HG03097 (cell line): ENCODE data around the gene ANKRD42.
A peak's percentile ranks its signal among the peaks of the same experiment; 100 is the strongest.
"Not testable (repeated sequence)": the region's sequence is repeated elsewhere in the genome, so short reads cannot be mapped to it uniquely, and the experiment has no call there.

ENCODE experiments used
- ATAC-seq: cut with Tn5 transposase; IDR thresholded peaks from one replicate; pipeline ENCODE4 v1.9.1; 2021; ENCODE audit not compliant: unreplicated experiment, low FRiP score

ANKRD42 gene

DNA sequence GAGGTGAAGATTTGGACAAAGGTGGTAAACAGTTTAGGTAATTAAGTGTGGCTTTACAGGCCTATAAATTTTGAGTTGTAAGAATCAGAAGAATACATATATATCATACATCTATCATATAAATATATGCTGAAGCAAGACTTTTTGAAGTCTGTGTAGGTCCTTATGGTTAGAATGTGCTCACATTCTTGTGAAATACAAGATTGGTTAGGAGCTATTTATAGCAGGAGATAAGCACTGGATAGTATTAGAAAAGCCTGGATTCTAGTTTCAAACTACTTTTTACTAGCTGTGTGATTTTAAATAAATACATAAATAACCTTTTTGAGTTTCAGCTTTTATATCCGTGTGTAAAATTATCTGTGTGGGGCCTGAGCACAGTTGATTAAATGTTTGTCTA, 42.3 kb downstream of the ANKRD42 start:
- ATAC-seq, result no peak

DNA sequence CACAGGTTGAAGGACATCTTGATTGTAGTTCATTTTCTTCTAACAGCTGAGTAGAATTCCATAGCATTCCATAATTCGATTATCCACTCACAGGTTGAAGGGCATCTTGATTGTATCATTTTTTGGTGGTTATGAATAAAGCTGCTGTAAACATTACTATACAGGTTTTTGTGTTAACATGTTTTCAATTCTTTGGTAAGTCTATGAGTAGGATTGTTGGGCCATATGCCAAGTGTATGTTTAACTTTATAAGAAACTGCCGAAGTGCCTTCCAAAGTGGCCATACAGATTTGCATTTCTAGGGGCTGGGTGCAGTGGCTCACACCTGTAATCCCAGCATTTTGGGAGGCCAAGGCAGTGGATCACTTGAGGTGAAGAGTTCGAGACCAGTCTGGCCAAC, 44.6 kb downstream of the ANKRD42 start:
- ATAC-seq, result no peak

DNA sequence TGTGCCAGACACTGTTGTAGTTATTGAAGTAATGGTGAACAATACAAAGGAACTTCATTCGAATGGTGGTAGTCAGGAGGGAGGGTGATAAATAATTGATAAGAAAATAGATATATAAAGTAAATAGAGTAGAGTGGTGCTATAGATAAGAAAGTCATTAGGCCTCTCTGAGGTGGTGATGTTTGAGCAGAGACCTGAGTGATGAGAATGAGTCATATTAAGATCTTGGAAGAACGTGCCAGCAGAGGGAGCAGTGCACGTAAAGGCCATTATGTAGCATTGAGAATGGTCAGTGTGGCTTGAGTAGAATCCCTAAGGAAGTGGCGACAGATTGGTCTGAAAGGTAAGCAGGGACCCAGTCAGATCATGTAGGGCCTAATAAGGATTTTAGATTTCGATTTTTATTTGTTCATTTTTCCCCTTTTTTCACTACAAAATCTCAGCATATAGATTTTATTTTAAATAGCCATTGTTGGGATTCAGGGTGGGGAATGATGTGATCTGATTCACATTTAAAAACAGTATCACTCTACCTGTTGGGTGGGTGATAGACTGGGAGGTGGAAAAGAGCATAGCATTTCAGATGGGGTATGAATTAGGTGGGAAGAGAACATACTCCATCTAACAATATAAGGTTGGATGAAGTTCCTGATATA, 47.9 kb downstream of the ANKRD42 start:
- ATAC-seq, result no peak

GRCh38 chr11:83249445-83249844, 55.9 kb downstream of the ANKRD42 start:
- no peak for ATAC-seq

DNA sequence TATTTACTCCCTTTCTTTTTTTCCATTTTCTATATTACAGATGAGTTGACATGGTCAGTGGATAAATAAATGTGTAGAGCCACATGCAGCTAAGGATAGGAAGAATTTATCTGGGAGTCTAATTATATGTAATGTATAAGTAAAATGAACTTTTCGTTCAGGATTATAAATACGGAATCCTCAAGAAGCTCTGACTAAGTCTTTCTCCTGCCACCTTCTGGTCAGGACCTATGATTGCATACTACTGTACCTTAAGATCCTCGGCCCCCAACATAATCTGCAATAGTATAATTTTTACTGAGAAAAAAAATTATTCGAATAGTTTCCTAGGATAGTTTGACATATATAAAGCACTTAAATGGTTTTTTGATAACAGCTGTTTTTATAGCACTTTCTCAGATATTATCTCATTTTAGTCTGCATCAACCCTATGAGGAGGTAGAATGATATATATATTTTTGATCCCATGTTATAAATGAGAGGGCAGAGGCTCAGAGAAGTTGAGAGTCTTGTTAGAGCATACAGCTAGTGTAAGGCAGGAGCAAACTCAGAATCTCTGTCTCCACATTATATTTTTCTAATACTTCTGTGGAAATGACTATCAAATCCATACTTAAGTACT, 56.6 kb downstream of the ANKRD42 start:
- peak; percentile 69 for ATAC-seq

DNA sequence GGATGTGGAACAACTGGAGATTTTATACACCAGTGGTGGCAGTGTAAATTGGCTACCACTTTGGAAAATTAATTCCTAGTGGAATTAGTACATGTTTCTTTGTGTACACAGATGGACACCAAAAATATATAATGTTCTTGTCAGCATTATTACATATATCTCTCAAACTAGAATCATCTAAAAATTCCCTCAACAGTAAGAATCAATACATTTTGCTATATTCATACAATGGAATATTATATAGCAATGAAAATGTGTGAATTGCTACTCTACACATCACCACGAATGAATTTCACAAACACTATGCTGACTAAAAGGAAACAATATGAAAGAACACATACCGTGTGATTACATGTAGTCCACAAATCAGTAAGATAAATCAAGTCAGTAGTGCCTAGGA, 58.8 kb downstream of the ANKRD42 start:
- ATAC-seq, result no peak

DNA sequence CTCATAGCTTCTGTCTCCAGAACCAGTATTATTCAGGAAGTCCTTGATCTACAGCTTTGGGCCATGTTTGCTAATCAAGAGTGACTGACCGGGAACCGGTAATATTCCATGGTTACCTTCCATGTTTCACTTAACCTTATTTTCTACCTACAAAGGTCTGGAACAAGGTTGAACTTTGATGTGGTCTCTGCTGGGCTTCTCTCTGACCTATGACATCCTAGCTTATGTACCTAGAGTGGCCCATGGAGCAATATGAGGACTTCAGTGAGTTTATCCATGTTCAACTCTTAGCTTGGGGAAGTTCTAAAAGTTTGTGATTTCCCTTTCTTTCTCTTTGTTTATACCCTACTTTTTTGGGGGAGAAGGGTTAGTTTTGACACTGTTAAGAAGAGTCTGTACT, 59.4 kb downstream of the ANKRD42 start:
- no peak for ATAC-seq

- no peak for ATAC-seq
These were observed 61.9 kb downstream of the ANKRD42 start for GRCh38 chr11:83255366-83255765.

DNA sequence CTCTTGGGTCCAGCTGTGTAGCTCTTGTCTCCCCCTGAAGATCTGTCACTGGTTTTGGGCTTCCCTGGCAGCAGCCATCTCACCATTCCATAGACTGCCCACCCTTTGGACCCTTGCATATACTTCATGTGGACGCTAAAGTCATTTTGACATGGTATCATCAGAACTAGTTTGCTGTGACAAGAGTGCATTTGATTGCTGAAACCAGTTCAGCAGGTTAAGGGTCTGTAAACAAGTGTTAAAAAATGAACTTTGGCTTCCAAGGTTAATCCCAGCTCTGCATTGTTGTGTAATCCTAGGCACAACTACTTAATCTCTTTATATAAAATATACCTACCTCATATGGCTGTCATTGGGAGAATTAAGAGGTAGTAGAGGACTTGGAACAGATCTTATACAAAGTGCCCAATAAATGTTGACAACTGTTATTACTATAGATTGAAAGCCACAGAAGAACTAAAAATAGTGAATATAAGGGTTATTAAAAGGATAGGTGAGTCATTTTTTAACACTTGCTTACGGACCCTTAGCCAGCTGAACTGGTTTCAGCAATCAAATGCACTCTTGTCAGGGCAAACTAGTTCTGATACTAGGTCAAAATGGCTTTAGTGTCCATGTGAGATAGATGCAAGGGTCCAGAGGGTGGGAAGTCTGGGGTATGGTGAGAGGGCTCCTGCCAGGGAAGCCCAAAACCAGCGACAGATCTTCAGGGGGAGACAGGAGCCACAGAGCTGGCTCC, 63.3 kb downstream of the ANKRD42 start:
- ATAC-seq, result no peak

GRCh38 chr11:83257761-83258168, 64.3 kb downstream of the ANKRD42 start:
- ATAC-seq, result no peak

DNA sequence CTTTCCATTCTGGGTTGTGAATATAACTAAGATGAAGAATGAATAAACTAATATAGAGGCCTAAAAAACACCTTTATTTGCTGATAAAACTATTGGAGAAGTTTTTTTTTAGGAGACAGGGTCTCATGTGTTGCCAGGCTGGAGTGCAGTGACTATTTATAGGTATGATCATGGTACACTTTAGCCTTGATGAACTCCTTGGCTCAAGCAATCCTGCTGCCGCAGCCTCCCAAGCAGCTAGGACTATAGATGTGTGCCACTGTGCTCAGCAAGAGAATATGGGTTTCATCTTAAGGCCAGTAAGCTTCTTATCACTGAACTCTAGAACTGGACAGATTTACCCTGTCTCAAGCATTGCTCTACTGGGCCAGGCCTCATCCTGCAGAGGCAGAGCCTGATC, 66.0 kb downstream of the ANKRD42 start:
- no peak for ATAC-seq

DNA sequence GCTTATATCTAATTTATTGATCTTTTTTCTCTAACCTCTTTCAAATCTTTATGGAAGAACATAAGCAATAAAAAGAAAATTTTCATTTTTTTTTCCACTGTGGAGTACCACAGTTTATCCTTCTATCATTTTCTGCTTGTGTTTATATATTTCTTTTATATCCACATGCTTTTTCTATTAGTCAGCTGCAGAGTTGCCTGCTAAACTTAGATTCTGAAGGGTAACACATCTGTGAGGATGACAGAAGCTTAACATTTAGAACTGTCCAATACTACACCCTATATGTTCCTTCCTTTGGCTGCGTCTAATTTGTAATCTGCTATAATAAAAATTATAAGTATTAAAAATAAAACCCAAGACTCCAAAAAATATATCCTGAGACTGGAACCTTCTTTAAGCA, 71.8 kb downstream of the ANKRD42 start:
- ATAC-seq, result no peak

DNA sequence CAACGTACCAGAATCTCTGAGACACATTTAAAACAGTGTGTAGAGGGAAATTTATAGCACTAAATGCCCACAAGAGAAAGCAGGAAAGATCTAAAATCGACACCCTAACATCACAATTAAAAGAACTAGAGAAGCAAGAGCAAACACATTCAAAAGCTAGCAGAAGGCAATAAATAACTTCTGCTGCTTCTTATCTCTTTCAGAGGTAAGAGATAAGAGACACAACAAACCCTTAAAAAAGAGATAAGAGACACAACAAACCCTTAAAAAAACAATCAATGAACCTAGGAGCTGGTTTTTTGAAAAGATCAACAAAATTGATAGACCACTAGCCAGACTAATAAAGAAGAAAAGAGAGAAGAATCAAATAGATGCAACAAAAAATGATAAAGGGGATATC, 75.6 kb downstream of the ANKRD42 start:
- not testable (repeated sequence) for ATAC-seq

DNA sequence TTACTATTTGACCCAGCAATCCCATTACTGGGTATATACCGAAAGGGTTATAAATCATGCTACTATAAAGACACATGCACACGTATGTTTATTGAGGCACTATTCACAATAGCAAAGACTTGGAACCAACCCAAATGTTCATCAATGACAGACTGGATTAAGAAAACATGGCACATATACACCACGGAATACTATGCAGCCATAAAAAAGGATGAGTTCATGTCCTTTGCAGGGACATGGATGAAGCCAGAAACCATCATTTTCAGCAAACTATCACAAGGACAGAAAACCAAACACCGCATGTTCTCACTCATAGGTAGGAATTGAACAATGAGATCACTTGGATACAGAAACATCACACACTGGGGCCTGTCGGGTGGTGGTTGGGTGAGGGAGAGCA, 78.2 kb downstream of the ANKRD42 start:
- not testable (repeated sequence) for ATAC-seq

GRCh38 chr11:83272627-83273026, 79.1 kb downstream of the ANKRD42 start:
- no peak for ATAC-seq

- ATAC-seq, result no peak
These were observed 82.6 kb downstream of the ANKRD42 start for GRCh38 chr11:83275888-83276641.

DNA sequence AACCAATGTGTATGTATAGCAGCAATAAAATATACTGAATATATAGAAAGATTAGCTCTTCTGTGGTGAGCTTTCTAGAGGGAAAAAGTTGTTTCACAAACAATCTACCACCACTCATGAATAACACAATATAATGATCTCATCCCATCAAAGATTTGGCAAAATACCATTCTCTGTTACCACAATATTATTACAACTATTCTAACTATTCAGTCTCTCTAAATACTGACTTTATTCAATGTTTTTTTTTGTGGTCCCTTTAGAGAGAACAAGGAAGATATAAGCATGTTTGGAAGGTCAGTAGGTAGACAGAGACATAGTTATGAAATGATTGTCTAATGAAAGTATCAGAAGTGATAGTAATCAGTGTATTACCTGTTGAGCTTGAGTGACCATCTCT, 84.8 kb downstream of the ANKRD42 start:
- no peak for ATAC-seq

DNA sequence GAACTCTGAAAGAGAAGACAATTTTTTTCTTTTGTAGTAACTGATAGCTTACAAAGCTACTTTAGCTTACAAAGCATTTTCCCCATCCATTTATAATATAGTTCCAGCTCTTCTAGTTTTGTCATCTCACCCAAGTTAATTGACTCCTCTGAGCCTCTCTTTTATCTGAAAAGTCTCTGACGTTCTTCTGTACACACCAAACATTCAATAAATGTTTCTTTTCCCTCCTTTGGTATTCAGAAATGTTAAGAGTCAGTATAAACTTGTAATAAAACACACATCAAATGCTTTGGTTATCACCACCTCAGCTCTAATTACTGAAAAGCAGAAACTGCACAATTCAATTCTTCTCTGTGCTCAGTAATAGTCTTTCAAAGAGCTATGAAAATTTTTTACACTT, 86.7 kb downstream of the ANKRD42 start:
- no peak for ATAC-seq

GRCh38 chr11:83282084-83282716, 88.7 kb downstream of the ANKRD42 start:
- ATAC-seq, result no peak

DNA sequence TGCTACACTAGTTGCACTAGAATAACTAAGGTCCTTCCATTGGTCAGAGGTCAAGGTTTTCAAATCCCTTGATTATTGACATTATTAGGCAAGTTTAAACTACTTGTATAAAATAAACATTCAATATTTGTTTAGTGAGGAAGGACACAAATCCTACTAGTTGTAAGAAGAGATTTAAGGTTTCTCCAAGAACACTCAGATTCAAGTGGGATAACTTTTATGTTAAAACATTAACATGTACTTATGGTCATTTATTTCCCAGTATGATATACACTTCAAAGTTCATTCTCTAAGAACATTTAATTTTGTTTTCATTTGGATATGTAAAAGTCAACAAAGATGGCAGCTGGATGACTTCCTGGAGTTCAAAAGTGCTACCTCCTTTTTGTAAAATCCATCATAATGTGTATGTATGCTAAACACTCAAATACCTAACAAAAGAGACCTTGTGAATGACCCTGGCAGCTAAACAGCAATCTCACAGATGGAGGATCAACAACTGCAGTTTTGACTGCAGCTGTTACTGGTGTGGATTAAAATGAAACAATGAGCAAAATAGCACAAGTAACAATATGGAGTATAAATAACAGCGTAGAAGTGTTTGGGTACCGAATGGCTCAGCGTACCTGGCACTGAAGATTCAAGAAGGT, 91.1 kb downstream of the ANKRD42 start:
- ATAC-seq, result no peak
